Neural progenitor cell (in vitro differentiated cells): ENCODE data around the gene CALCR.

ENCODE experiments used
- EZH2 ChIP-seq: fragments of 200-600 bp; sonication (generic); IDR thresholded peaks from 2 replicates; pipeline ENCODE4 v1.6.1; 2017; ENCODE audit warnings: antibody characterized with exemption, mild to moderate bottlenecking, moderate library complexity
- TF ChIP-seq, protein P1 (sequence below): fragments of 200-600 bp; sonication (generic); IDR thresholded peaks from 2 replicates; pipeline ENCODE4 v1.5.1; 2017; ENCODE audit warnings: antibody characterized with exemption, mild to moderate bottlenecking

DNA sequence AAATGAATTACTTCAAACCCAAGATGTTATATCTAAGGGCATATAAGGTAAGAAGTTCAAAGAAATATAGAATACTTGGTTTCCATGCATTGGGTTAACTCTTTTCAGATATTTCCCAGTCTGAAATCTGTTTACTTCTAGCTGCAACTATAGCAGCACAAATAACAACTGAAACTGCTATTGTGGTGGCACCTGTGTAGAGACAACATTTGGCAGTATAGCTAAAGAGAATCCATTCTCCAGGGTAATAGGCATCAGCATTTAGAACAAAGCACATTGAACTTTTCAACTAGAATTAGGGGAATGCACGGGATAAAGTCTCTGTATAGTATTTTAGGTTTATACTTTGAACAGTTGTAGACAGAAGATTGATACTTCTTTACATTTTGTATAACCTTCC, 19.7 kb upstream of the CALCR start:
- TF ChIP-seq, protein P1, sequence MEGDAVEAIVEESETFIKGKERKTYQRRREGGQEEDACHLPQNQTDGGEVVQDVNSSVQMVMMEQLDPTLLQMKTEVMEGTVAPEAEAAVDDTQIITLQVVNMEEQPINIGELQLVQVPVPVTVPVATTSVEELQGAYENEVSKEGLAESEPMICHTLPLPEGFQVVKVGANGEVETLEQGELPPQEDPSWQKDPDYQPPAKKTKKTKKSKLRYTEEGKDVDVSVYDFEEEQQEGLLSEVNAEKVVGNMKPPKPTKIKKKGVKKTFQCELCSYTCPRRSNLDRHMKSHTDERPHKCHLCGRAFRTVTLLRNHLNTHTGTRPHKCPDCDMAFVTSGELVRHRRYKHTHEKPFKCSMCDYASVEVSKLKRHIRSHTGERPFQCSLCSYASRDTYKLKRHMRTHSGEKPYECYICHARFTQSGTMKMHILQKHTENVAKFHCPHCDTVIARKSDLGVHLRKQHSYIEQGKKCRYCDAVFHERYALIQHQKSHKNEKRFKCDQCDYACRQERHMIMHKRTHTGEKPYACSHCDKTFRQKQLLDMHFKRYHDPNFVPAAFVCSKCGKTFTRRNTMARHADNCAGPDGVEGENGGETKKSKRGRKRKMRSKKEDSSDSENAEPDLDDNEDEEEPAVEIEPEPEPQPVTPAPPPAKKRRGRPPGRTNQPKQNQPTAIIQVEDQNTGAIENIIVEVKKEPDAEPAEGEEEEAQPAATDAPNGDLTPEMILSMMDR = no peak
- no peak for TF ChIP-seq EZH2
